Naive thymus-derived CD8-positive, alpha-beta T cell (primary cell): ENCODE data around the gene IL10. TPM values are rescaled to one million over a fixed set of nuclear protein-coding genes. Genes with fewer than 3 reads are reported as not detected.

Source experiments
- ATAC-seq, 2 donors: fragments of 150-1000 bp; cut with Tn5 transposase in 1 of 2; sonication (Bioruptor Pico), chemical (Tn5 transposase) in 1 of 2; 1 replicate in 1 of 2; 2 replicates in 1 of 2; pipeline ENCODE4 v1.10.0; 2021; ENCODE audit warnings: mild to moderate bottlenecking in 2 of 2, moderate library complexity in 2 of 2
- POLR2A ChIA-PET: fragments of 350-600 bp; sonication (Branson Sonifier 250); formaldehyde crosslinking; loops from one replicate; lab custom pipeline; 2021; ENCODE audit warnings: antibody characterized with exemption; lab: Charles Lee
- DNase-seq, 10 donors: peaks; one replicate each; pipeline versions ENCODE4 v3.0.0 to v3.0.0-alpha.2; 2020 to 2022
- H3K27ac Mint-ChIP-seq, 10 donors: one replicate each; pipeline ENCODE4 v1.8.0; 2020 to 2022; ENCODE audit warnings: mild to moderate bottlenecking in 10 of 10, mixed read lengths in 10 of 10, moderate library complexity in 4 of 10, inconsistent platforms in 1 of 10
- H3K27me3 Mint-ChIP-seq, 5 donors: one replicate each; pipeline ENCODE4 v1.8.0; 2021 to 2022; ENCODE audit warnings: mixed read lengths in 5 of 5
- H3K36me3 Mint-ChIP-seq, 3 donors: one replicate each; pipeline ENCODE4 v1.8.0; 2020 to 2022; ENCODE audit warnings: mixed read lengths in 3 of 3, mild to moderate bottlenecking in 2 of 3, inconsistent platforms in 1 of 3
- H3K4me1 Mint-ChIP-seq, 4 donors: one replicate each; pipeline ENCODE4 v1.8.0; 2021 to 2022; ENCODE audit warnings: mixed read lengths in 4 of 4
- H3K4me3 Mint-ChIP-seq, 10 donors: one replicate each; pipeline ENCODE4 v1.8.0; 2020 to 2022; ENCODE audit warnings: mild to moderate bottlenecking in 10 of 10, mixed read lengths in 10 of 10, moderate library complexity in 6 of 10, inconsistent platforms in 1 of 10
- H3K9me3 Mint-ChIP-seq, 9 donors: one replicate each; pipeline ENCODE4 v1.8.0; 2020 to 2022; ENCODE audit warnings: mixed read lengths in 9 of 9, mild to moderate bottlenecking in 3 of 9, inconsistent platforms in 1 of 9, moderate library complexity in 1 of 9
- polyA plus RNA-seq, 3 donors: library from polyadenylated mRNA; unstranded; fragments of 300-500 nt; fragmentation: Illumina TruSeq; gene quantifications; one replicate each; pipeline ENCODE4 v1.2.3, GENCODE V29; 2021
- total RNA-seq, 8 experiments: library from RNA in 2 of 8; stranded (reverse) in 2 of 8; gene quantifications; one replicate each; pipeline ENCODE4 v1.2.3 and lab custom pipeline; 2021 to 2026

IL10 gene
- total RNA-seq = not detected
- not detected for polyA plus RNA-seq
- 0 to 0.58 (median 0.40) reads per million in 6 experiments for total RNA-seq (lab: John Stamatoyannopoulos, UW)

DNA sequence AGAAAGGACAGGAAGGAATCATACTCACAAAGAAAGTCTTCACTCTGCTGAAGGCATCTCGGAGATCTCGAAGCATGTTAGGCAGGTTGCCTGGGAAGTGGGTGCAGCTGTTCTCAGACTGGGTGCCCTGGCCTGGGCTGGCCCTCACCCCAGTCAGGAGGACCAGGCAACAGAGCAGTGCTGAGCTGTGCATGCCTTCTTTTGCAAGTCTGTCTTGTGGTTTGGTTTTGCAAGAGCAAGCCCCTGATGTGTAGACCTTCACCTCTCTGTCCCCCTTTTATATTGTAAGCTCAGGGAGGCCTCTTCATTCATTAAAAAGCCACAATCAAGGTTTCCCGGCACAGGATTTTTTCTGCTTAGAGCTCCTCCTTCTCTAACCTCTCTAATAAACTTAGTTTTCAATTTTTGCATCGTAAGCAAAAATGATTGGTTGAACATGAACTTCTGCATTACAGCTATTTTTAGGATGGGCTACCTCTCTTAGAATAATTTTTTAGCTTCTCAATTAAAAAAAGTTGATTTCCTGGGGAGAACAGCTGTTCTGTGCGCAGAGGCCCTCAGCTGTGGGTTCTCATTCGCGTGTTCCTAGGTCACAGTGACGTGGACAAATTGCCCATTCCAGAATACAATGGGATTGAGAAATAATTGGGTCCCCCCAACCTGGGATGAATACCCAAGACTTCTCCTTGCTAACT, at the start of gene IL10:
Gene IL10, minus strand, starts transcription at position 252 of the 695 bp plus-strand sequence. Its CDS starts 59 bp downstream, at position 193.
- Mint-ChIP-seq H3K4me1 (peaks cover 33 to 71% (median 56%) of the 10 kb centered on the region in 4 donors), H3K27me3 (peaks cover 0 to 2% (median 0%) of the 10 kb centered on the region in 5 donors), H3K4me3 (peak within 1 kb of the TSS in 9 of 10 donors; percentile 41 to 81 (median 60)), H3K36me3 (no peaks in the 10 kb centered on the region), H3K9me3 (no peaks in the 10 kb centered on the region), H3K27ac (peak within 1 kb of the TSS in 8 of 10 donors; percentile 4 to 79 (median 50))
- ATAC-seq (peak in 1 of 2 donors; percentile 30), DNase-seq (no peak)
- POLR2A ChIA-PET = interaction anchor here (1.2 to 8.4 kb wide), 6 partner anchors 10 to 38 kb away, joined by 3 to 59 read pairs (median 6); no protein-coding TSS in a partner anchor

DNA sequence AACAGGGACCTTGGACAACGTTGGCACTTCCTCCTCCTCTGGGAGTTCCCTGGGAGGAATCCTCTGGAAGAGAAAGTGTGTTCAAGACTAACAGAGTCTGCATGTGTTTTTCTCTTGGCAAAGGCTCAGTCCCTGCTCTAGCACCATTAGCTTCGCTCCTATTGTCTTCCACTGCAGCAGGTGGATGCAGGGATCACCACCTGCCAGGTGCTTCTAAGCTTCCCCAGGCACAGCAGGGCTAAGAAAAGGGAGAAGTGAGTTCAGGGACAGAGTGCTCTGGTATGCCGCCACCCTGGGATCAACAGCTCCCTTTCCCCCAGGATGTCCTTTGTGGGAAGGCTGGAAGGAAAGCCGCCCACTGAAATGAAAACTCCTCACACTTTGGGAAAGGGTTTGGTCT, 49.2 kb upstream of the IL10 start:
- no peaks in the 10 kb centered on the region for H3K27me3 Mint-ChIP-seq
- ATAC-seq = no peak
- H3K9me3 Mint-ChIP-seq = no peaks in the 10 kb centered on the region
- H3K36me3 Mint-ChIP-seq = no peaks in the 10 kb centered on the region
- H3K4me1 Mint-ChIP-seq = peaks cover 15 to 40% (median 18%) of the 10 kb centered on the region in 4 donors
- POLR2A ChIA-PET = interaction anchor here (0.6 kb wide), 1 partner anchor 45 kb away, joined by 6 read pairs; no protein-coding TSS in a partner anchor
- no peak for DNase-seq
- no peak overlapping the region for H3K4me3 Mint-ChIP-seq
- no peak overlapping the region for H3K27ac Mint-ChIP-seq

GRCh38 chr1:206816390-206817287, 44.3 kb upstream of the IL10 start:
- Mint-ChIP-seq H3K4me3 (peak overlapping the region; percentile 0 to 53 (median 27)), H3K4me1 (peaks cover 12 to 50% (median 13%) of the 10 kb centered on the region in 4 donors), H3K27me3 (no peaks in the 10 kb centered on the region), H3K9me3 (peaks cover 0 to 15% (median 2%) of the 10 kb centered on the region in 9 donors), H3K36me3 (peaks cover 0 to 7% (median 0%) of the 10 kb centered on the region in 3 donors), H3K27ac (peak overlapping the region; percentile 18 to 96 (median 78))
- POLR2A ChIA-PET = interaction anchor here (0.7 to 1.8 kb wide), 5 partner anchors 9 to 82 kb away, joined by 3 to 8 read pairs (median 4); no protein-coding TSS in a partner anchor
- DNase-seq (peak in 3 of 10 donors; percentile 25 to 62 (median 46)), ATAC-seq (peak; percentile 82 to 94)

DNA sequence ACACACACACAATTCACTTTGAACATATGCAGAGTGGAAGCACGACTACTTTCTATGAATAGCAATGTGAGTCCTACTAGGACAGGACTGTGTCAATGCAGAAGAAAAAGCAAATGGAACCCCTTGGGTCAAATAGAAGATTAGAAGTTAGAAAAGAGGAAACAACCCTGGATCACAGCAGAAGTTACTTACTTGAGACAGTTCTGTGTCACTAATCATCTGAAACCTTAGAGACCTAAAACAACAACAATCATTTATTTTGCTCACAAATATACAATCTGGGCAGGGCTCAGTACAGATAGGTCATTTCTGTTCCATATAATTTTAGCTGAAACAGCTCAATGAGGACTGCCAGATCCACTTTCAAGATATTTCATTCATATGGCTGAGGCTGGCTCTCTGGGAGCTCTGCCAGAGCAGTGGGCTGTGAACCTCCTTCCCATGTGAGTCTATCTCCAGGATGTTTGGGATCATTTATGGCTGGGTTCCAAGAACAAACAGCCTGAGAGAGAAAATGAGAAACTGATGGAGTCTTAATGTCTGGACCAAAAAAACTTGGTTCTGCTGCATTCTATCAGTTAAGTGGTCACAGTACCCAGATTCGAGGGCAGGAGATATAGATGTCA, 42.5 kb upstream of the IL10 start:
- ATAC-seq (no peak), DNase-seq (no peak)
- Mint-ChIP-seq H3K4me1 (peaks cover 12 to 44% (median 13%) of the 10 kb centered on the region in 4 donors), H3K36me3 (peaks cover 0 to 7% (median 0%) of the 10 kb centered on the region in 3 donors), H3K4me3 (no peak overlapping the region), H3K27me3 (no peaks in the 10 kb centered on the region), H3K27ac (peak overlapping the region in 2 of 10 donors; percentile 60 to 69), H3K9me3 (peaks cover 0 to 15% (median 2%) of the 10 kb centered on the region in 9 donors)
- POLR2A ChIA-PET = no interaction called here

DNA sequence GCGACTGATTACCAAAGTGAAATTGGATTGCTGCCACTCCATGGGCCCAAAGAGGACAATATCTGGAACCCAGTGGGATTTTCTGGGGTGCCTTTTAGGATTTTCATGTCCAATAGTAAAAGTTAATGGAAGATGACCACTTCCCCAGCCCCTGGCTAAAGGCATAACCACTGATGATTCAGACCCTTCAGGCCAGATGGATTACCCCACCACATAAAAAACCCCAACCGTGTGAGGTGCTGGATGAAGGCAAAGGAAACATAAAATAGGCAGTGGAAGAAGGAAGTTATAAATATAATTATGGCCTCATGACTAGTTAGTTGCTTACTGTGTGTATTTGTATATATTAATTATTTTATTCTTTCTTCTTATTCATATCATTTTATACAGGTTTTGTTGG, 40.2 kb upstream of the IL10 start:
- no peak for ATAC-seq
- peaks cover 0 to 7% (median 0%) of the 10 kb centered on the region in 3 donors for H3K36me3 Mint-ChIP-seq
- no peak overlapping the region for H3K27ac Mint-ChIP-seq
- POLR2A ChIA-PET = no interaction called here
- no peaks in the 10 kb centered on the region for H3K27me3 Mint-ChIP-seq
- no peak for DNase-seq
- H3K4me1 Mint-ChIP-seq = peaks cover 23 to 56% (median 29%) of the 10 kb centered on the region in 4 donors
- no peak overlapping the region for H3K4me3 Mint-ChIP-seq
- H3K9me3 Mint-ChIP-seq = peaks cover 0 to 15% (median 2%) of the 10 kb centered on the region in 9 donors

DNA sequence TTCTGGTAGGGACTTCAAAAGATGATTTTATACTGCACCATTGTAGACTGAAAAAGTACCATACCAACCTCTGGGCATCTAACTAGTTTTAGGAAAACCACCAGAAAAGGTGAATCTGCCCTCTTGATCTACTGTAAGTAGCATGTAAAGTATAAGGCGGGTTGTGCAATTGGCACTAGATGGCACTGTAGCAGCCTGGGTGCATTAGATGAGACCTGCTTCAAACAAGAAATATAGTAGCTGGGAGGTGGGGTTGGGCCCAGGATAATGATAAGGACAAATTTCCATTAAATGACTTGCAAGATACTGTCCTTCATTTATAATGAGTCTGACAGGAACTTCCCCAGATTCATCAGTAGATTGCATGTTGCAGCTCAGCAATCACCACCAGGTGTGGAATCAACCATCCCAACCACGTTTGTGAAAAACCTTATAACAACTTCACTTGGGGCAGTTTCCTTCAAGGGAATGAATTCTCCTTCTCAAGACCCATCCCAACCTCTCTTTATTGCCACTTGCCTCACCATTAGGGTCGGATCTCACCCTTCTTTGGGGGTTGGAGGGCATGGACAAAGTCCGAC, 37.3 kb upstream of the IL10 start:
- Mint-ChIP-seq H3K4me1 (peaks cover 20 to 46% (median 31%) of the 10 kb centered on the region in 4 donors), H3K27ac (peak overlapping the region in 8 of 10 donors; percentile 21 to 82 (median 62)), H3K9me3 (peaks cover 0 to 15% (median 2%) of the 10 kb centered on the region in 9 donors), H3K36me3 (peaks cover 0 to 7% (median 0%) of the 10 kb centered on the region in 3 donors), H3K27me3 (no peaks in the 10 kb centered on the region), H3K4me3 (no peak overlapping the region)
- ATAC-seq (peak; percentile 26 to 58), DNase-seq (peak in 7 of 10 donors; percentile 19 to 78 (median 36))
- POLR2A ChIA-PET = interaction anchor here (1.1 to 7.1 kb wide), 9 partner anchors 22 to 105 kb away, joined by 4 to 65 read pairs (median 5); no protein-coding TSS in a partner anchor

GRCh38 chr1:206808615-206809014, 36.3 kb upstream of the IL10 start:
- POLR2A ChIA-PET = interaction anchor here (0.6 to 7.1 kb wide), 8 partner anchors 16 to 106 kb away, joined by 3 to 65 read pairs (median 4); no protein-coding TSS in a partner anchor
- H3K4me1 Mint-ChIP-seq = peaks cover 22 to 47% (median 41%) of the 10 kb centered on the region in 4 donors

GRCh38 chr1:206805357-206805756, 33.1 kb upstream of the IL10 start:
- Mint-ChIP-seq H3K27ac (peak overlapping the region; percentile 61 to 98 (median 88)), H3K36me3 (no peaks in the 10 kb centered on the region), H3K27me3 (no peaks in the 10 kb centered on the region), H3K9me3 (no peaks in the 10 kb centered on the region), H3K4me1 (peaks cover 38 to 75% (median 65%) of the 10 kb centered on the region in 4 donors), H3K4me3 (no peak overlapping the region)
- ATAC-seq (no peak), DNase-seq (no peak)
- POLR2A ChIA-PET = interaction anchor here (0.8 to 7.1 kb wide), 5 partner anchors 12 to 101 kb away, joined by 3 to 65 read pairs (median 5); partner anchors contain the start of genes IL10 and IL19

More at GRCh38 chr1:206808615-206809014, 36.3 kb upstream of the IL10 start:
- peak; percentile 88 to 97 for ATAC-seq
- peak in 9 of 10 donors; percentile 33 to 82 (median 64) for DNase-seq
- Mint-ChIP-seq H3K4me3 (no peak overlapping the region), H3K9me3 (peaks cover 0 to 15% (median 2%) of the 10 kb centered on the region in 9 donors), H3K36me3 (peaks cover 0 to 7% (median 0%) of the 10 kb centered on the region in 3 donors), H3K27ac (peak overlapping the region in 9 of 10 donors; percentile 26 to 82 (median 72)), H3K27me3 (no peaks in the 10 kb centered on the region)

DNA sequence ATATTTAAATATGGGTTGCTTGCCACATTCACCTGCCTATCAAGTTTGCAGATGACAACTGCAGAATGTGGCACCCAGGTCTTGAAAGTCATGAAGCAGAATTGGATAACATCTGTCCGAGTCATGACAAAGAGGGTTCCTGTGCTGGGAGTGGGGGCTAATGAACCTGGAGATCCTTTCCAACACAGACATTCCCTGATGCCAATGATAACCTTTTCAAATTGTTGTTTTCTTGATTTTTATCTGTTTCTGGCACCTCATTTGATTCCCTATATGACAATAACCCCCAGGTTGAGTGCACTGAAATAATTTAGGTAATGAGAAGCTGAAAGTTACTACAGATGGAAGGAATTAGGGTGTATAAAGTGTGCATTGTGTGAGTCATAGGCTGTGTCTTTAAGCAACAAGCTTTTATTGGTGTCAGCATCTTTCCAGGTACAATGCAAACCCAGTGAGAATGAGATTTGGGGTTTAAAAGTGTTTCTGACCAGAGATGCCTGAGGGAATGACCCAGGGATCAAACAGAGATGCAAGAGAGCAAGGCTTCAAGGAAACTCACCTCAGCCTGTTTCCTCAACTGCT, 32.0 kb upstream of the IL10 start:
- DNase-seq (no peak), ATAC-seq (no peak)
- peaks cover 39 to 76% (median 66%) of the 10 kb centered on the region in 4 donors for H3K4me1 Mint-ChIP-seq
- no peaks in the 10 kb centered on the region for H3K27me3 Mint-ChIP-seq
- no peaks in the 10 kb centered on the region for H3K36me3 Mint-ChIP-seq
- H3K9me3 Mint-ChIP-seq = no peaks in the 10 kb centered on the region
- H3K4me3 Mint-ChIP-seq = peak overlapping the region in 8 of 10 donors; percentile 39 to 67 (median 61)
- H3K27ac Mint-ChIP-seq = peak overlapping the region; percentile 80 to 98 (median 97)
- POLR2A ChIA-PET = interaction anchor here (1.0 to 7.1 kb wide), 11 partner anchors 9 to 111 kb away, joined by 3 to 65 read pairs (median 5); partner anchors contain the start of genes IL10 and IL19

DNA sequence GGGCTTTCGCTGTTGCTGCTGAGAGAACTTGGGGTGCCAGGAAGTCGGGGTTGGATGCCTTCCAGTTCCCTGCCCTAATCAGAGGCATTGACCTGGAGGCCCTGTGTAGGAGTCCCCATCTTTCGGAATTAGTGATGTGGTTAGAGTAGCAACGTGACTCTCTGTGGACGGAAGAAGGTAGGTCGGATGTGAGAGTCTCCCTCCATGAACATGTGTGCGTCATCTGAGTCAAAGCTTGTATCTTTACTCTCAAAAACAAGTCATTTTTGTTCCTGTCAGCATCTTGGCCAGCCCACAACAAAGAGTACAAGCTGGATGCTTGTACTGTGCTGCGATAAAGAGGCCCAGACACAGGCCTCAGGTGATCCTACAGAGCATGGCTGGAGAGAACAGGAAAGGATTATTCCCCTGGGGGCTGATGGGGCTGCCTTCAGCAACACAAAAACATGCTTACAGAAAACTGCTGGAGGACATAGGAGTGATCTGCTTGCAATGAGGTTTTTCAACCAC, 31.0 kb upstream of the IL10 start:
- H3K27ac Mint-ChIP-seq = peak overlapping the region; percentile 80 to 98 (median 97)
- POLR2A ChIA-PET = interaction anchor here (0.6 to 7.1 kb wide), 16 partner anchors 8 to 117 kb away, joined by 3 to 65 read pairs (median 5); partner anchors contain the start of genes IL10 and IL19
- ATAC-seq (peak; percentile 93 to 95), DNase-seq (peak; percentile 45 to 94 (median 86))
- no peaks in the 10 kb centered on the region for H3K9me3 Mint-ChIP-seq
- no peaks in the 10 kb centered on the region for H3K27me3 Mint-ChIP-seq
- peak overlapping the region; percentile 4 to 68 (median 61) for H3K4me3 Mint-ChIP-seq
- H3K4me1 Mint-ChIP-seq = peaks cover 35 to 72% (median 65%) of the 10 kb centered on the region in 4 donors
- H3K36me3 Mint-ChIP-seq = no peaks in the 10 kb centered on the region
